Measurements from ENCODE around the gene NDUFB8.
"Not testable (repeated sequence)": the region's sequence is repeated elsewhere in the genome, so short reads cannot be mapped to it uniquely, and the experiment has no call there.

Gene NDUFB8

DNA sequence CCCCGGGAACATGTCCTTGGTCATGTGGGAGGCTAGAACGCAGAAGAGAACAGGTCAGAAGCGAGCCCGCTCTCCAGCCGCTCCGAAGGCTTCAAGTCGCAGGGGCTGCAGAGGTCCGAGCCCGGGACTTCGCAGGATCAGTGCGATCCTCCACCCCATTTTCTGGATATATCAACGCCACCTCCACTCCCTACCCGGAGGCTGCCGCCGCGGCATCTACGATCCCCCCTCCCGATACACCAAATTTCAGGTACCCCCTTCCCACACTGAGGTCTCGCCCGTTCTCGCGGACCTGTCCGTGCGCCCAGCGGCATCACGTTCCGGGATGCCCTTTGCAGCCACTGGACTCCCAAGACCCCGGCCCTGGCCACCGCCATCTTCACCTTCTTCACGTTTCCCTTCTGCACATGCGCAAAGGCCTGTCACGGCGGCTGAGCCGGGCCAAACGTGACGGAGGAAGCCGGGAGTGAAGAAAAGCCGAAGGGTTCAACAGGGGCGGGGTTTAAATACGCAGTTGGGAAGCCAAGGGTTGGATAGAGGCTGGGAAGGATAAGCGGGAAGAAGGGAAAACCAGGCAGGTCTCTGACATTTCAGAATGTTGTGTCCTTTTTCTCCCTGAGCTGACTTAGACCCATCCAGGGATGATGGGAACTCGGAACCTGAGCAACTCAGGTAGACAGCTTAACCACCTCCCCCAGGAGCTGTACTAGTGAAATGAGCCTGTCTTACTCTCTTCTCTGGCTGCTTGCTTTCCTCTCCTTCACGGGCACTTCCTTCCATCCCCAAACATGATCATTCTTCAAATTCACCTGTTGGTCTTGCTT, at the start of gene NDUFB8:
TSS of gene NDUFB8 (minus strand) at position 397 of the 824 bp plus-strand sequence. CDS start at position 377, 20 bp downstream.
- DNase-seq: peak; percentile 89

DNA sequence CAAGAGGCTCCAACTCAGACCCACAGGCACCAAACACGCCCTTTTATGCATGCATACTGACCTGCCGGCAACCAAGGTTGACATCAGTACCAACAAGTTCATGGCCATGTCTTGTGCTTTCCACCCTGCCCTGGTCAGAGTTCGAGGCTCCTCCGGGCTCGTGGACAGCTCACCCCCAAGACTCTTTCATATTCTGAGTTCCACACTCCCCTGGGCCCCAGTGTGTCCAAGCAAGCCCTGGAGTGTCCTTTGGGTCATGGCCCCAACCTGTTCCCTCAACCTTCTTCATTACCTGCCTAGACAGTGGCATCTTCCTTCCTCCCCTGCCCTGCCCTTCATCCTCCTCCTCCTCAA, 46.6 kb upstream of the NDUFB8 start:
- DNase-seq: no peak

DNA sequence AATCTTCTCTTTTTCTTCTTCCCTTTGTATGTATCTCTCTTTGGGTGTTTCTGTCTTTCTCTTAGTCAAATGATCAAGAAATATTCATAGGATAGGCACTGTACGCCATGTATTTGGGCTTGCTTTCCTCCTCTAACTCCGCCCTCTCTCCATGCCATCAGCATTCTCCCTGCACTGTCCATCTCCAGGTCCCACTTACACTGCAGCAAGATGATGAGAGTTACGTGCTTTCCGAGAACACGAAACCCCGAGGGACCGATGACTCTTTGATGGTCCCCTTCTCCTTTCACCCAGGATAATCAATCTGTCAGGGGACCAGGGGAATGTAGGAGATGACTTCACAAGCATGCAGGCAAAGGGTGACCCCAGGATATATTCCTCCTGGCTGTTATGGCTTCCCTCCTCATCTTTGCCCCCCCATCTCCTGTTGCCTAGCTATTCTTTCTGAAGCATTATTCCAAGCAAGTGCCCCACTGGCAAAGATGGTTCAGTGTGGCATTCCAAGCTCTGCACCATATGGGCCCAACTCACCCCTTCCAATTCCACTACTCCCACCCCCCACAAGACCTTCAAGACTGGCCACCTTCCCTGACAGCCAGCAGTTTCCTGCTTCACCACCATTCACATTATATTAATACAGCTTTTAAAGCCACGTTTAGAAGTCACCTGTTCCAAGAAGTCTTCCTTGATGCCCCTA, 46.1 kb upstream of the NDUFB8 start:
- no peak for DNase-seq

DNA sequence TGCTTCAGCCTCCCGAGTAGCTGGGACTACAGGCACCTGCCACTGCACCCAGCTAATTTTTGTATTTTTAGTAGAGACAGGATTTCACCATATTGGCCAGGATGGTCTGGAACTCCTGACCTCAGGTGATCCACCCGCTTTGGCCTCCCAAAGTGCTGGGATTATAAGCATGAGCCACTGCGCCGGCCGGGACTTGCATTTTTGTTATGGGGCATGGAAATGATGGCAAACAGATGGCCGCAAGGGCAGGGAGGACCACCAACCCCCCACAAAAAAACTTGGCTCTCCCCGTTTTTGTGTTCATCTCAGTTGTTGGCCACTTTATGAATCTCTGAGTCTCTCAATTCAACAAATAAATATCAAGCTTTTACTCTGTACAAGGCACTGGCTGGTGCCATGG, 45.5 kb upstream of the NDUFB8 start:
- DNase-seq: not testable (repeated sequence)

DNA sequence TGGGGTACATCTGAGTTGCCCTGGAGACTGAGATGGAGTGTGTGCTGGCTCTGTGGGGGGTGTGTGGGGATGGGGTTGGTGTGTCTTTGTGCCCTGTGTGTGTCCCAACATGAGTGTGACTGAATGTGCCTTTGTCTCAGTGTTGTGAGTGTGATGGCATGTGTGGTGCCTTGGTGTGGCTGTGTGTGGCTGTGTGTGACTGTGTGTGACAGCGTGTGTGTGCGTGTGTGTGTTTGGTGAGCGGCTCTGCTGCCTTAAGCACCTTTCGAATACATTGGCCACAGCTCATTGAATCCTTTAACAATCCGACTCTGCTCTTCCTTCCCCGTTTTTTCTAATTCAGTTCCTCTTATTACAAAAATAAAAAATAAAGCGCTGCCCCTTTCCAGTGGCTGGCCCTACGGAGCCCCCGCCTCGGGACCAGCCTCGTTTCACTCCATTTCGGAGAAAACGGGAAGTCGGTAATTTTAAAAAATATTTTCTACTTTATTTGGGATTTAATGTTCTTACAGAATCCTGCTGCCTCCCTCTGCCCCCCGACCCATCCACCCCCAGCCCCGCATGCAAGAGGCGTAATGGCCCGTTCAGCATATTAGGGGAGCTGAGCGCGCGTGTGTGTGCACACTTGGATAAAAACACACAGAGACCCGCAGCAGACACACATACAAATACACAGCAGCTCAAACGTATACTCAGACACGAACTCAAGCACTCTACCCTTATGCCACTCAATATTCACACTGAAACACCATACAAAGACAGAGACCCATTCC, 41.6 kb upstream of the NDUFB8 start:
- no peak for DNase-seq

DNA sequence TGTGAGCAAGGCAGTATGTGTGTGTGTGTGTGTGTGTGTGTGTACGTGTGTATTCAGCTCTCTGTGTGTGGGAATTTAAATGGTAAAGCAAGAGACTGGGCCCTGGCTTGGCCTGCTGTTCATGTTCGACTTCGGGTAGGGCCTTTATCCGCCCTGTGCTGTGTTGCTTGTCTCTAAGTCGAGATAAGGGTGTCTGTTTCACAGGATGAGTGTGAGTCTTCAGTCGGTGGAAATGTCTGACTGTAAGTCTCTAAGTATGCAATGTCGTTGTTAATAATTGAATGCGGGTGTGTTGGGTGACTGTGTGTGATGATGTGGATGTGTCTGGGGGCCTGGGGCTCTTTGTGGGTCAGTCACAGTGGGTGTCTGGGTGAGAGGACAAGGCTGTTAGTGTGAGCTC, 40.8 kb upstream of the NDUFB8 start:
- DNase-seq: no peak

DNA sequence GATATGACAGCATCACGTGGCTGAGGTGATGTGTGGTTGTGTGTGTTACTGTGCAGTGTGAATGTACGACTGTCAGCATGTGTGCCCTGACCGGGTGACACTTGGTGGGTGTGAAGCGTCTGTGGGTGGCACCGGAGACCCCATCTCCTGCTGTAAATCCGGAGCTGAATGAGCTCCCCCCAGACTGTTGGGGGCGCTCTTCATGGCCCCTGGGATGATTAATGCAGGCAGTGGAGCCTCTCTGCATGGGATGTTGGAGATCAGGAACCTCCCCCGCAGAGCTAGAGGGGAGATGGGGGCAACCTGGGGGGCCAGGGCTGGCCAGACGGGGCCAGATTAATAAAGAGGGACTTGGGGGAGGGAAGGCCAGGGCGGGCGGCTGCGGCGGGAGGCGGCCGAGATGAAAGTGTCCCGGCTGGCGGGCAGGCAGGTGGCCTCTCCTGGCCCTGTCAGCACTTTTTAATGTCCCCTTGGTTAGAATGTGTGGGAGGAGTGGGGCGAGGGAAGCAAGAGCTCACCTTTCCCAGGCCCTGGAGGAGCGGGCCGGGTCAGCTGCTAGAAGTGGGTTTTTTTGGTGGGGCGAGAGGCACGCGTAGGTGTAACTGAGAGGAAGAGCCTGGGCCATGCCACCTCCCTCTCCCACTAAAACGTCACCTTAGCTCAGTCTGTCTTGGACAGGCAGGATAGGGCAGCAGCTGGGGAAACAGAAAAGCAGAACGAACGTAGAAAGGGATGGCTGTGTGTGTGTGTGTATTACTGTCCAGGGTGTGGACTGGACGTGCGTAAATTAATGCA, 40.2 kb upstream of the NDUFB8 start:
- DNase-seq: no peak

DNA sequence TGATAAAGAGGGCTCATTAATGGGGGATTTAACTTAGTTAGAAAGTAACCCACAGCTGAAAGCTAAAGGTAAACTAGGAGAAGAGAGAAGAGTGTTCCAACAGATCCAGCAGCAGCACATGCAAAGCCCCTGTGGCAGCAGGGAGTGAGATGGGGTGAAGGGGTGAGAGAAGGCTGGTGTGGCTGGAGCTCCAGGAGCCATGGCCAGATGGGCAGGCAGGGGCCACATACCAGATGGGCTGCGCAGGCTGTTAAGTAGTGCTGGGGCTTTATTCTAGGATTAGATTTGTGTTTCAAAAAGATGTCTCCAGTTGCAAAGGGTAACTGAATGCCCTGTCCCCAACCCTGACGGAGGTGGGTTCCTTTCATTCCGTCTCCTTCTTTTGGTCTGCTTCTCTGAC, 39.2 kb upstream of the NDUFB8 start:
- no peak for DNase-seq

DNA sequence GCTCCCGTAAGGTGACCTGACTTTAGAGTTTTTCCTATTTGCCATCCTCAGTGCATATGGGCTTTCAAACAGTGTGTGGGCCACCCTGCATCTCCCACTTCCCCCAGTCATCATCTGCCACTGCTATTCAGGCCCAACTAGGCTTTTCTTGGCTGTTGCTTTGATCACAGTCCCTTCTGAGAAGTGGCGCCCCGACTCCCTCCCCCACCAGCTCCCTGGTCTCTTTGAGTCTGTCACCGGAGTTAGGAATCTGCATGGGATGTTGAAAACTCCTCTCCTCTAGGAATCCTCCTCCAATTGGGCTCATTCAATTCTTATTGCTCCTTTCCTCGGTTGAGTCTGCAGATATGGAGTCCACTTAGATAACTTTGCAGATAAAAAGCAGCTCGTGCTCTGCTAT, 38.2 kb upstream of the NDUFB8 start:
- DNase-seq: no peak

DNA sequence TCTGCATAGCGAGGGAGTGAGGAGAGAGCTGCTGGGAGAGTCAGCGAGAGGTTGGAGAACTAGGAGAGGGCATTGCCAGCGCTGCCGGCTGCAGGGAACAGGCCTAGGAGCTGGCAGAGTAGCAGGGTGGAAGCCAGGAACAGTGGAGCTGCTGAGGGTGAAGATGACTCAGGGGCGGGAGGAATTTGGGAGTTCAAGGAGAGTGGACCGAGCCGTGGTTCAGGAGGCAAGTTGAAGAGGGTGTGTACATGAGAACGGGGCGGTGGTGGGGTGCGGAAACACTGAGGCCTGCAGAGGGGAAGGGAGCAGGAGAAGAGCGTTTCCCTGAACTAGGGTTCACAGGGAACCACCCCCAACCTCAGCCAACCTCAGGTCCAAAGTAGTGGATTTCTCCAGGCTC, 37.6 kb upstream of the NDUFB8 start:
- no peak for DNase-seq

DNA sequence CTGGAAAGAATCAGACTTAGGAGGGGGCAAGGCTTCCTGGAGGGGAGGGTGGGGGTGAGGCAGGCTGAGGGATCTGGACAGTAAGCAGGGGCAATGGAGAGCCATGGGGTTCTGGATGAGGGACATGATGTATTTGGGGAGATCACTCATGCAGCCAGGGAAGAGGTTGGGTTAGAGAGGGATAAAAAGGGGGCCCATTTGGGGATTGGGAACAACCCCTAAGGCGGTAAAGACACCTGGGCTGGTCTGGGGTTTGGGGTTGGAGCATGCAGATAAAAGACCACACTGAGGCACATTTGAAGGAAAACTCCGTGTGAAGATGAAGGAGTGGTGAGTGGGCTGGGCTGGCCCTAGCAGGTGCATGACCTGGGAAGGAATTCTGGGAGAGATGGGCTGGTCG, 36.9 kb upstream of the NDUFB8 start:
- no peak for DNase-seq

DNA sequence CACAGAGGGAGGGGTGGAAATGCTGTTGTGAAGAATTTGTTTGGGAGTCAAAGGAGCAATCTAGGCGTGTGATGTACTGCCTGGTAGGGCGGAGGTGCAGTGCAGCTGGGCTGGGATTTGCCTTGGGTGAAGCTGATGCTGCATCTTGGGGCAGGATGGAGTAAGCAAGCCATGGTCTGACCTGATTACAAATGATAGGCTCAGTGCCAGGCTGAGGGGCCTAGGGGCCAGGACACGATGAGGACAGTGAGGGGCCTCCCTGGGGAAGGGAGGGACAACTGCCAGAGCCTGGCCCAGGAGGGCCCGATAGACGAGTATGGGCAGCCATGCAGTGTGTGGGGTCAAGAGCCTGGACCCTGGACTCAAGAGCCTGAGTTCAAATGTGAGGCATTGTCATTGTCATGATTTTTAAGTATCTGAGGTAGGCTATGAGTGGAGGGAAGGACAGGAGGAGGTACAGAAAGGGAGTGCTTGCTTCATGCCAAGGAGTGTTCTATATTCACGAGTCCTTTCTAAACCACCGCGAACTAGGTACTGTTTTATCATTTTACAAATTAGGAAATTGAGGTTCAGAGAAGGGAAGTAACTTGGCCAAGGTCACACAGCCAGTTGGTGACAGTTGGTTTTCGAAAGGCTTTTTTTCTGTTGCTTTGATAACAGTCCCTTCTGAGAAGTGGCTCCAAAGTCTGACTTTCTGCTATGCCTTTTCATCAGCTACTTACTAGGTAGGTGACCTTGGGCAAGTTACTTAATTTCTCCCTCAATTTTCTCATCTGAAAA, 35.7 kb upstream of the NDUFB8 start:
- no peak for DNase-seq

DNA sequence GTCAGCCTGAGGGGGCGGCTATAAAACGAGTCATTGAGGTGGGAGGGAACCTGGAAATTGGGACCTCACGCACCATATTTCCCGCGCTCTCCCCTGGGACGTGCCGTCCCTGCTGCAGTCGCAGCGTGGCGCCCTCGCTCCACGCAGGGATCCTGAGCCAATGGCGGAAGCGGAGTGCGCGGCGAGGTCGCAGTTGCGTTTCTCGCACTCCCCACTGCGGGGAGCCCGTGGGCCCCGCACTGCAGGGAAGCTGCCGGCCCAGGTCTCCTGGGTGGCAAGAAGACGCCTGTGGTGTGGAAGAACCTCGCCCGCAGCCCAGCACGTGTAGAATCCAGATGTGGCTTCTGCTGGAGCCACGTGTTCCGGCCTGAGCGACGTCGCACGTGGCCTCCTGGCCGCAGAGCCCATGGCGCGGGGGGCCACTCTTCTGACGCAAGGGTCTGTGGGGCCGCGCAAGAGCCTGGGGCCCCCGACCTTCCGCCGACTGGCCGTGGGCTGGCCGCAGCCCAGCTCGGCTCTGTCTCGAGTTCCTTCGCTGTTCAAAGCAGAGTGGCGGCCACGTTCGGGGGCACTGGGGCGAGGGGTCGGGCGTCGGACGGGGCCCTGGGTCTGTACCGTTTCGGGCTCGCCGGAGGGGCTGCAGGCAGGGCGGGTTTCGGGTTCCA, 32.5 kb upstream of the NDUFB8 start:
- DNase-seq: peak; percentile 82

DNA sequence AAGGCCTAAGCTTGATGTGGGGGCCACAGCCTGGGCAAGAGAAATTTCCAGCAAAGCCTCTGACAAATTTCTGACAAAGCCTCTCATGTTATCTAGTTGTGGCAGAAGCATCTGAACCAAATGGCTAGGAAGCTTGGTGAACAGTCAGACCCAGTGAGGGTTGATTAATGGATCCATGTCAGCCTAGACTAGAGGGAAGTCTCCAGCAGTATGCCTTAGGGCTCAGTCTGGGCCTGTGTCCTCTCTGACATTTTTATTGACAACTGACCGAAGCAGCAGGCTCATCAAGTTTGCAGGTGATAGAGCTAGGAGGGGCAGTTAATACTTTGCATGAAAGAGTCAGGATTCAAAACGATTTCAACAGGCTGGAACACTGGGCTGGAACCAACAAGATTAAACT, 31.3 kb upstream of the NDUFB8 start:
- no peak for DNase-seq

DNA sequence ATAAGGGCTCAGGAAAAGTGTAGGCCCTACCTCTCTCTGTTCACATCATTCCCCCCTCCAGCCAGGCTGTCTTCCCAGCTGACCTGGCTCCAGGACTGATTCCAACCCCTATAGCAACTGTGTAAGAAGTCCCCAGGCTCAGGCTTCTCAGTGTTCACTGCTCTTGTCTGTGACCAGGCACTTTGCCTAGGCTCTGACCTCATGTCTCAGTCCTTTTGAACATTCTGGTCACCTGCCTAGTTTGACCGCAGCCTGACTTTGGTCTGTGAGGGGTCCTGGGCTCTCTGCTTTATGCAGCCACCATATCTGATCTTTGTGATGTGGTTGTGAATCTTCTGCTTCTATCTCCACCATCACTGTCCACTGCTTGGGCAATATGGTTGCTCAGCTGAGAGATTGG, 30.6 kb upstream of the NDUFB8 start:
- no peak for DNase-seq

DNA sequence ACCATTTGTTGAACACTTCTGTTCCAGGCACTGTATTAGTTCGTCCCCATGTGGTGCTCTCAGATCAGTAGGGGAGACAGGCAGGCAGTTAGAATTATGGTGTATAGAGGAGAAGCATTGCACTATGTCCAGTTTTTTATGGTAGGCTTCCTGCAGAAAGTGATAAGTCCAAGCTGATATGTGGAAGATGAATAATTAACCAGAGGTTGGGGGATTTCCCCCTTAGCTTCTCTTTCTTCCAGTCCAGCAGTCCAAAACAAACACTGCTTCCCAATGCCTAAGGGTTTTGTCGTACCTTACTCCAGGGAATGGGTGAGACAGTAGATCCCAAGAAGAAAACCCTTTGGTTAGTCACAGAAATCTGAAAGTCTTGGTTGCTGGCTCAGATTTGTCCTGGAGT, 25.2 kb upstream of the NDUFB8 start:
- DNase-seq: no peak

DNA sequence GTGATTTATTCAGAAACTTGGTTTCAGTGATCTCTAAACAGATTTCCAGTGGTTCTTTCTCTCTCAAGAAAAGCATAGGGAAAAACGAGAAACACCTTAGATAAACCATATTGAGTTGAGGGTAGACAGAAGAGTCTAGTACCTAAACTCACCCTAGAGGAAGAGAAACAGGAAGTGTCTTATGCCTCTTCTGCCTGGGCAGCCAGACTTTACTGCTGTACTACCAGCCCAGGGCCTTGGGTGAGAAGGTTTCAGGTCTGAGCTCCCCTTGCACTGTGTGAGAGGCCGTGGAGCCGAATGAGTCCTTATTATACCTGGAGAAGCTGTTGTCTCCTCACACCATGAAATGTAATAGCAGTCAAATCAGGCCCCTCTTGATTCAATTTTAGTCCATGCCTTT, 24.3 kb upstream of the NDUFB8 start:
- DNase-seq: no peak

DNA sequence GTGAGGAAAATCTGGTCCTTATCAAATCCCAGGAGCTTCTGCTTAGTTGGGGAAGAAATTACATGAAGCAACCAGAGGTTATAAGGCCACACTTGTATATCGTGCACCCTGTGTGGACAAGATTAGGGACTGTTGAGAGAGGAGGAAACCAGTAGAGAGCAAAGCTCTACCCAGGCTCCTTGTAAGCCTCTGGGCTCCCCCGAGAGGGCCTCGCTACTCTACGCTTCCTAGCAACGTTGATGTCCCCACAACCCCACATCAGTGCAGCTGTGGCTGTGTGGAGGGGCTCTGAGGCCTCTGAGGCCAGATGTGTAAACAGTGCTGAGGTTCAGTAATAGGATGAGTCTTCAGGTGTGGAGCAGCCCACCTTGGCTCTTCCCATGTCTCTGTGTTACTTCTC, 22.1 kb upstream of the NDUFB8 start:
- DNase-seq: no peak

DNA sequence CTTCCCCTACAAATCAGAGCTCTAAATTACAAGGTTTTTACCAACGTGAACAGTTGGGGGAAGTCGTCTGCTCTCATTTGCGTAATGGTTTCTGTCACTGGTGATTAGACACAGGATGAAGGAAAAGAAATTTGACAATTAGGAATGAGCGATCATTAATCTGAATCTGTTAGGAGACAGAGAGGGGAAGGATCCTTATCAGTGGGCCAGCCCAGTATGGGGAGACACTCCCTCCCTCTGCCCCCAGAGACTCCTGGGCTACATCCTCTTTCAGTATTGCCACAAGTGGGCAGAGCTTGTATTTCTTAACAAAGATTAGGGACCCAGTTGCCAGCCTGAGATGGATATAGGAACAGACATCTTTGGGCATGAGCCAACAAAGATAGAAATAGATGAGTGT, 21.5 kb upstream of the NDUFB8 start:
- DNase-seq: no peak

DNA sequence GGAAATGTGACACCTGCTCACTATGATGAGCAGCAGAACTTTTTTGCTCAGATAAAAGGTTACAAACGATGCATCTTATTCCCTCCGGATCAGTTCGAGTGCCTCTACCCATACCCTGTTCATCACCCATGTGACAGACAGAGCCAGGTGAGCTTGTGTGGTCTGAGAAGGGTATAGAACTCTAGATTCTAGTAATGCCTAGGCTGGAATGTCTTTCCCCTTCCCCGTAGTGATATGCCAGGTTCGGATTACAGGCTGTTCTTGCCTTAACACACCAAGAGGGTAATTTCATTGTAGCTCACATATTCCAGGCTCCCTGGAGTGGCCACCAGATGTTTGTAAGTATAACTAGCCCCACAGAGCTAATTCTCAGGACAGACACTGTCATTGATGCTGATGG, 15.3 kb upstream of the NDUFB8 start:
- no peak for DNase-seq

DNA sequence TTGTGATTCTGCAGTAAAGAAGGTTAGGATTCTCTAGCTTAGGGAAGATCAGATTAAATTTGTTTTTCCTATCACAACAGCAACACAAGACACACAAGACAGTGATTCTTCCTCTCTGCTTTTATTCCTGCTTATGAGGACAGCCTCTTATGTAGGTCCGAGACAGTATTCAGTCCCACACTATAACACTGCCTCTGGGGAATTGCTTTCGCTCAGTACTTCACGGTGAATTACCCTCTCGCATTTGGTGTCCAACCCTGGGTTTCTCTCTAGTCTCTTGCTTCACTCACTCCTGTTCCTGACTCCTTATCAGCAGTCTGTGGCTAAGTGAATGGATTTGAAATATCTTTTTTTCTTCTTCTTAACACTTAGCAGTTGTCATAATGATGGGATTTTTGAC, 7.8 kb upstream of the NDUFB8 start:
- no peak for DNase-seq

Data from stimulated activated CD4-positive, alpha-beta T cell treated with anti-CD3 and anti-CD28 coated beads, Interleukin-1b, Interleukin-23, amount 100 ng/mL, for 48 hours (primary cell).